K562 (cell line): ENCODE data around the gene LDB2. TPM values are rescaled to one million over a fixed set of nuclear protein-coding genes. Genes with fewer than 3 reads are reported as not detected.
A peak's percentile ranks its signal among the peaks of the same experiment; 100 is the strongest.

Source experiments
- ATAC-seq: fragments of 200-7000 bp; cut with Tn5 transposase; 3 replicates; pipeline ENCODE4 v1.9.1; 2020; ENCODE audit warnings: moderate library complexity
- BruUV-seq: library from RNA; stranded (reverse); fragments of 400-500 nt; replicated peaks from 2 replicates; lab custom pipeline; 2021; lab: Mats Ljungman, UMichigan
- CTCF ChIA-PET: fragments of 300-600 bp; formaldehyde crosslinking; extraction: SDS; loops from one replicate; lab custom pipeline; 2021; ENCODE audit warnings: low intra/inter-chr PET ratio; lab: Yijun Ruan, JAX
- POLR2A ChIA-PET: fragments of 300-600, 350-650 bp; sonication (Branson Sonifier 250); formaldehyde crosslinking; extraction: SDS; loops from one replicate; lab custom pipeline; 2021; ENCODE audit warnings: antibody characterized with exemption, inconsistent platforms; lab: Yijun Ruan, JAX
- DNase-seq, 4 experiments: peaks; one replicate each; pipeline versions ENCODE4 v3.0.0 to v3.0.0-alpha.2; 2011 to 2018; ENCODE audit warnings: low spot score in 3 of 4, mixed read lengths in 3 of 4; ENCODE audit errors: extremely low read depth in 1 of 4
- FAIRE-seq: peaks from 2 replicates; lab custom pipeline; 2011; peaks lifted over from hg19 to GRCh38; lab: Jason Lieb, UNC
- H2AFZ ChIP-seq: 2 replicates; pipeline ENCODE4 v1.6.0; 2011; ENCODE audit warnings: low read depth, low read length, control low read depth, inconsistent platforms
- H3K27ac ChIP-seq: fragments of 200-600 bp; 3 replicates; pipeline ENCODE4 v1.8.0; 2011; ENCODE audit warnings: low read depth, mild to moderate bottlenecking, control low read depth, inconsistent platforms, low read length, moderate library complexity, mixed read lengths; ENCODE audit errors: extremely low read depth
- H3K27me3 ChIP-seq, 2 experiments: fragments of 300-600 bp in 1 of 2; 2 replicates in 1 of 2; 3 replicates in 1 of 2; pipeline versions ENCODE4 v1.6.0 to v1.8.0; 2011; ENCODE audit warnings: inconsistent platforms in 2 of 2, low read length in 2 of 2, mild to moderate bottlenecking in 1 of 2, mixed read lengths in 1 of 2, moderate library complexity in 1 of 2; ENCODE audit not compliant: control insufficient read depth in 2 of 2, insufficient read depth in 2 of 2
- H3K36me3 ChIP-seq: fragments of 300-600 bp; 3 replicates; pipeline ENCODE4 v1.8.0; 2011; ENCODE audit warnings: mild to moderate bottlenecking, low read length, inconsistent platforms; ENCODE audit not compliant: control insufficient read depth, insufficient read depth
- H3K4me1 ChIP-seq, 2 experiments: fragments of 200-600 bp in 1 of 2; replicated peaks in 1 of 2; 2 replicates in 1 of 2; 3 replicates in 1 of 2; pipeline versions ENCODE4 v1.5.1 to v1.8.0; 2011; ENCODE audit warnings: inconsistent platforms in 2 of 2, low read length in 2 of 2, mild to moderate bottlenecking in 1 of 2, mixed read lengths in 1 of 2, moderate library complexity in 1 of 2; ENCODE audit not compliant: control insufficient read depth in 2 of 2, insufficient read depth in 2 of 2
- H3K4me2 ChIP-seq: 2 replicates; pipeline ENCODE4 v1.6.1; 2011; ENCODE audit warnings: low read length, control low read depth, inconsistent platforms, mixed read lengths; ENCODE audit not compliant: insufficient read depth
- H3K4me3 ChIP-seq: fragments of 200-600 bp; sonication (generic), shearing (Covaris generic); 2 replicates; pipeline ENCODE4 v1.5.1; 2016; ENCODE audit warnings: control low read depth, inconsistent platforms
- H3K79me2 ChIP-seq: fragments of 200-600 bp; 3 replicates; pipeline ENCODE4 v1.8.0; 2011; ENCODE audit warnings: low read length, inconsistent platforms; ENCODE audit not compliant: control insufficient read depth, insufficient read depth
- H3K9ac ChIP-seq, 2 experiments: 2 replicates each; pipeline versions ENCODE4 v1.6.0 to v1.6.1; 2011; ENCODE audit warnings: low read depth in 2 of 2, low read length in 2 of 2, control low read depth in 1 of 2, inconsistent platforms in 1 of 2, mild to moderate bottlenecking in 1 of 2, mixed read lengths in 1 of 2; ENCODE audit not compliant: insufficient read depth in 1 of 2
- H3K9me1 ChIP-seq: one replicate; pipeline ENCODE4 v1.6.0; 2011; ENCODE audit warnings: inconsistent platforms, mild to moderate bottlenecking, low read length, moderate library complexity; ENCODE audit not compliant: control insufficient read depth, insufficient read depth
- H3K9me3 ChIP-seq: replicated peaks from 2 replicates; pipeline ENCODE4 v1.5.1; 2011; ENCODE audit warnings: low read depth, low read length, inconsistent platforms; ENCODE audit not compliant: control insufficient read depth, insufficient read depth
- H4K20me1 ChIP-seq: replicated peaks from 2 replicates; pipeline ENCODE4 v1.6.1; 2011; ENCODE audit warnings: low read length, inconsistent platforms, mixed read lengths; ENCODE audit not compliant: control insufficient read depth, insufficient read depth
- BRD9 ChIP-seq: fragments of 450-650 bp; IDR thresholded peaks from 2 replicates; pipeline ENCODE4 v1.6.1; 2018; ENCODE audit warnings: low read depth; ENCODE audit not compliant: partially characterized antibody
- E2F3 ChIP-seq: fragments of 250-450 bp; sonication (Bioruptor Pico); IDR thresholded peaks from 2 replicates; pipeline ENCODE4 v1.4.0; 2020; ENCODE audit warnings: mild to moderate bottlenecking
- ERF ChIP-seq: fragments of 450-650 bp; formaldehyde crosslinking; IDR thresholded peaks from 2 replicates; pipeline ENCODE4 v1.4.0; 2020; ENCODE audit warnings: mild to moderate bottlenecking, mixed read lengths
- MTF1 ChIP-seq: fragments of 250-450 bp; sonication (Bioruptor Pico); IDR thresholded peaks from 2 replicates; pipeline ENCODE4 v1.9.0; 2021; ENCODE audit warnings: moderate library complexity, mild to moderate bottlenecking, inconsistent platforms, borderline replicate concordance
- NUFIP1 ChIP-seq: fragments of 450-650 bp; IDR thresholded peaks from 2 replicates; pipeline ENCODE4 v1.6.1; 2018; ENCODE audit not compliant: partially characterized antibody
- SAP30 ChIP-seq: fragments of 200-600 bp; sonication (generic); IDR thresholded peaks from 2 replicates; pipeline ENCODE4 v1.6.1; 2012; ENCODE audit warnings: borderline replicate concordance, low read depth, mild to moderate bottlenecking, moderate library complexity, low read length, control low read depth, inconsistent platforms; ENCODE audit not compliant: insufficient read depth, poor library complexity, severe bottlenecking
- SIN3B ChIP-seq: fragments of 450-650 bp; IDR thresholded peaks from 2 replicates; pipeline ENCODE4 v1.6.1; 2017; ENCODE audit warnings: low read depth, mild to moderate bottlenecking, moderate library complexity
- SMARCC2 ChIP-seq: fragments of 450-650 bp; IDR thresholded peaks from 2 replicates; pipeline ENCODE4 v1.6.1; 2017; ENCODE audit warnings: antibody characterized with exemption, moderate library complexity, mild to moderate bottlenecking, low read depth
- TEAD4 ChIP-seq, 2 experiments: sonication (generic) in 1 of 2; formaldehyde crosslinking in 1 of 2; IDR thresholded peaks; 2 replicates each; pipeline versions ENCODE4 v1.6.1 to v1.8.0; 2012 to 2022; ENCODE audit warnings: borderline replicate concordance in 1 of 2, inconsistent platforms in 1 of 2, low read length in 1 of 2, mild to moderate bottlenecking in 1 of 2, missing genetic modification reagents in 1 of 2
- TOE1 ChIP-seq, 2 experiments: fragments of 450-650 bp in 1 of 2; sonication (generic) in 1 of 2; formaldehyde crosslinking in 1 of 2; IDR thresholded peaks; 2 replicates each; pipeline versions ENCODE4 v1.7.1 to v1.8.0; 2016 to 2022; ENCODE audit warnings: borderline replicate concordance in 2 of 2, mild to moderate bottlenecking in 2 of 2, antibody characterized with exemption in 1 of 2, inconsistent platforms in 1 of 2, low read depth in 1 of 2, missing genetic modification reagents in 1 of 2, moderate library complexity in 1 of 2
- ZHX1 ChIP-seq: fragments of 150-350 bp; conservative IDR thresholded peaks from 2 replicates; pipeline ENCODE4 v1.6.1; 2014; ENCODE audit warnings: low read length
- ZNF12 ChIP-seq: sonication (generic); formaldehyde crosslinking; IDR thresholded peaks from 2 replicates; pipeline ENCODE4 v1.4.0; 2020; ENCODE audit warnings: mild to moderate bottlenecking, missing genetic modification reagents
- WGBS: fragments of 100-300 bp; shearing (Covaris generic); methylation state at CpG from one replicate; pipeline ENCODE4 v1.1.6; 2016; ENCODE audit warnings: low coverage, mixed read lengths; ENCODE audit not compliant: insufficient coverage; ENCODE audit errors: missing lambda C conversion rate; 5-methylcytosine and 5-hydroxymethylcytosine counted together
- in situ Hi-C: fragments of 300-500 bp; cut with MboI; formaldehyde crosslinking; loops from 4 replicates; pipeline ENCODE4 v1.15.0; 2018; ENCODE audit warnings: inconsistent platforms, mixed read lengths
- intact Hi-C: fragments of 100-400 bp; cut with micrococcal nuclease; formaldehyde crosslinking; loops from 2 replicates; pipeline ENCODE4 v1.14.2; 2022
- polyA plus RNA-seq, 8 experiments: library from polyadenylated mRNA; depleted of rRNA in 4 of 8; stranded (reverse) in 5 of 8; unstranded in 3 of 8; fragments of >200 nt; fragmentation: Nextera tagmentation in 2 of 8; fragmentation: Illumina TruSeq in 1 of 8; extraction: Ambion mirVana in 2 of 8; extraction: Trizol in 1 of 8; gene quantifications; 2 replicates each; pipeline versions ENCODE4 v1.2.1 to v1.2.3, GENCODE V29; 2011 to 2014; ENCODE audit warnings: inconsistent platforms in 1 of 8, missing spikeins in 1 of 8
- total RNA-seq, 7 experiments: library from RNA; depleted of rRNA in 6 of 7; stranded (reverse); fragments of >200 nt in 6 of 7; fragmentation: Illumina TruSeq in 2 of 7; extraction: Trizol in 2 of 7; gene quantifications; 2 replicates each; pipeline versions ENCODE4 v1.2.1 to v1.2.3, GENCODE V29; 2011 to 2021; ENCODE audit warnings: low replicate concordance in 1 of 7
- TF ChIP-seq, protein P1 (sequence below): sonication (generic); formaldehyde crosslinking; IDR thresholded peaks from 2 replicates; pipeline ENCODE4 v1.9.0; 2022; ENCODE audit warnings: mild to moderate bottlenecking, missing genetic modification reagents

LDB2 gene
- total and polyA plus RNA-seq, 9 of the 15 experiments (the other 6 are each of a cell fraction or from before 2014, with no cell fraction given): 0.10 to 0.20 TPM; not detected in 7

- in situ Hi-C loops (no loop called here), intact Hi-C loops (no loop called here)
- Histone ChIP-seq H4K20me1 (no peaks in the 10 kb centered on the region), H3K9ac (no peak overlapping the region), H3K4me3 (no peak overlapping the region), H3K79me2 (no peaks in the 10 kb centered on the region), H3K27ac (no peak overlapping the region), H3K4me1 (no peaks in the 10 kb centered on the region), H3K4me2 (no peak overlapping the region), H3K9me3 (no peaks in the 10 kb centered on the region), H2AFZ (no peak overlapping the region), H3K27me3 (no peaks in the 10 kb centered on the region), H3K36me3 (no peaks in the 10 kb centered on the region), H3K9me1 (no peaks in the 10 kb centered on the region)
- ATAC-seq: no peak
- ChIA-PET POLR2A (no interaction called here), CTCF (no interaction called here)
- no peak for FAIRE-seq
- no TSS peak for BruUV-seq
- TF ChIP-seq ZHX1 (no peak), ZNF12 (CRISPR knock-in tag) (peak; percentile 62; the same call in 1 of the 2 replicates)
- 0% methylated on average over 2 of the region's 2 CpGs for WGBS
- no peak for DNase-seq
Measured at GRCh38 chr4:16809064-16809463, 89.4 kb downstream of the LDB2 start.

DNA sequence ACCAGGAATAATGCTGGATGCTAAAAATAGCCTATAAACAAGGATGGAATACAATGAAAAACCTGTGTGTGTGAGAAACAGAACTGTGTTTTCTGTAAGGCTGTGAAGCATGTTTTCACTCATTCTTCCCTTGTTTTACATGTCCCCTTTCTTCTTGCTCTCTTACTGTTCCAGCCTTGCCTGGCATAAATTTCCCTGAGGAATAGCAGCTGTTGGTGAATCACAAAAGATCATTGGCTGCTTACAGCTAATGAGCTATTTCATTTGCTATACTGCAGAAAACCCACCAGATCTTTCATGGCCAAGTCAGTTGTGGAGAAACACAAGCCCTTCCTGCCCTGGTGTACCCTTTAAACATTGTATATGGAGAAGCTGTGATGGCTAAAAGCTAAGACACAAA, 91.1 kb downstream of the LDB2 start:
- BruUV-seq: no TSS peak
- ChIA-PET CTCF (no interaction called here), POLR2A (no interaction called here)
- no peak for DNase-seq
- no peak for FAIRE-seq
- intact Hi-C loops: no loop called here
- Histone ChIP-seq H3K4me3 (no peak overlapping the region), H3K4me1 (no peaks in the 10 kb centered on the region), H3K4me2 (no peak overlapping the region), H3K27me3 (no peaks in the 10 kb centered on the region), H3K36me3 (no peaks in the 10 kb centered on the region), H3K9me1 (no peaks in the 10 kb centered on the region), H4K20me1 (no peaks in the 10 kb centered on the region), H3K9ac (no peak overlapping the region), H2AFZ (no peak overlapping the region), H3K9me3 (no peaks in the 10 kb centered on the region), H3K79me2 (no peaks in the 10 kb centered on the region), H3K27ac (no peak overlapping the region)
- in situ Hi-C loops: no loop called here
- ATAC-seq: no peak
- TF ChIP-seq SIN3B (no peak), TEAD4 (IDR thresholded peaks at IDR 0.05; ENCODE audit: low read length) (no peak), TEAD4 (CRISPR knock-in tag; IDR thresholded peaks at IDR 0.05; ENCODE audit: borderline replicate concordance) (no peak), SMARCC2 (no peak), E2F3 (CRISPR knock-in tag) (no peak), TOE1 (IDR thresholded peaks at IDR 0.05; ENCODE audit: borderline replicate concordance) (no peak), TOE1 (CRISPR knock-in tag; IDR thresholded peaks at IDR 0.05; ENCODE audit: borderline replicate concordance, low read depth) (no peak), NUFIP1 (no peak), MTF1 (CRISPR knock-in tag) (no peak), ERF (CRISPR knock-in tag) (no peak), SAP30 (no peak), BRD9 (no peak)
- TF ChIP-seq, protein P1, sequence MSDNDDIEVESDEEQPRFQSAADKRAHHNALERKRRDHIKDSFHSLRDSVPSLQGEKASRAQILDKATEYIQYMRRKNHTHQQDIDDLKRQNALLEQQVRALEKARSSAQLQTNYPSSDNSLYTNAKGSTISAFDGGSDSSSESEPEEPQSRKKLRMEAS: no peak
